IPS-NIHi11 (cell line): ENCODE measurements around the gene ACSS1.
"Not testable (repeated sequence)": the region's sequence is repeated elsewhere in the genome, so short reads cannot be mapped to it uniquely, and the experiment has no call there.

Experiments
- DNase-seq: peaks from one replicate; pipeline ENCODE4 v3.0.0; 2012; ENCODE audit warnings: mixed read lengths, low spot score

ACSS1 gene

DNA sequence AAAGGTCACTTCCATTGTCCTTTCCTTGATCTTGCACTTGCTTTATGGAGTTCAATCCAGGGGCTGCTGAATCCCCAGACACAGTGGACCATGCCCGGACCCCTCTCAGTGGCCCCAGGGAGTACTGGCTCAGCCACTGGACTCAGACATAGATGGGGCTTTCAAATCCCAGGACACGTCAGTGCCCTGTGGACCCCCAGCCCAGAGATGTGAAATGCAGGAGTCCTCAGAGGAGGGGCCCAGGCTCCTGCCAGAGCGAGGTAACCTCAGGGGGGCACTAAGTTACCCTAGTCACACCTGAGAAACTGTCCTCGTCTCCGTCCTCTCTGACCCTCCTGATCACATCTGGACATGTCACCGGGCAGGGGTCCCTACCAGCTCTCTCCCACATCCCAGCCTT, 46.7 kb downstream of the ACSS1 start:
- no peak for DNase-seq

- DNase-seq = no peak
Observed at GRCh38 chr20:25009218-25010145, 48.5 kb downstream of the ACSS1 start.

DNA sequence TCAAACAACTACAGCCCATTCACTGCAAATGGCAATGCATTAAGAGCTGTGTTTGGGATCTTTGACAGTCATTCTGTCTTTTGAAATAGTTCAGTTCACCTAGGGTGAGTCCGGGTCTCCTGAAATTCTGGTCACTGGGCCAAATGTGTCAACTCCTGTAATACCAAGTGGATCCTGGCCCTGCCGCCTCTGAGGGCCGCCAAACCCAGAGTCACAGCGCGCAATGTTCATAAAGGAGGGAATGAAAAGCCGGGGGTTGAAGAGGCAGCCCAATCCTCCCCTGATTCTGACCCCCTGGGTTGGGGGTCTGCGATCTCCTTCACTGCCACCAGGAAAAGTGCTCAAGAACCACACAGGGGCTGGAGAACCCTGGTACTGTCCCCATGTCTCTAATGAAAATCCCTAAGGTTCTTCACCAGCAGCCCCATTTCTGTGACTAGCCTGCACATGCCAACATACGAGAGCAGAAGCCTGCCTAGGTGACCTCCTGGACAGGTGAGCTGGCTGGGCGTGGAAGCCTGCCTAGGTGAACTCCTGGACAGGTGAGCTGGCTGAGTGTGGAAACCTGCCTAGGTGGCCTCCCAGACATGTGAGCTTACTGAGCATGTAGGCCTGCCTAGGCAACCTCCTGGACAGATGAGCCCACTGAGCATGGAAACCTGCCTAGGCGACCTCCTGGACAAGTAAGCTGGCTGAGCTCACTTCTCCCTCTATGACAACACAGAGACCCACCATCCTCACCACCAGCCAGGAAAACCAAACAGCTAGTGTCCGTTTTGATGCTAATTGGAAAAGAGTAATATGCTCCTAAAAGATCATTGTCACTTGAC, 49.3 kb downstream of the ACSS1 start:
- no peak for DNase-seq

GRCh38 chr20:25007491-25008305, 50.2 kb downstream of the ACSS1 start:
- no peak for DNase-seq

DNA sequence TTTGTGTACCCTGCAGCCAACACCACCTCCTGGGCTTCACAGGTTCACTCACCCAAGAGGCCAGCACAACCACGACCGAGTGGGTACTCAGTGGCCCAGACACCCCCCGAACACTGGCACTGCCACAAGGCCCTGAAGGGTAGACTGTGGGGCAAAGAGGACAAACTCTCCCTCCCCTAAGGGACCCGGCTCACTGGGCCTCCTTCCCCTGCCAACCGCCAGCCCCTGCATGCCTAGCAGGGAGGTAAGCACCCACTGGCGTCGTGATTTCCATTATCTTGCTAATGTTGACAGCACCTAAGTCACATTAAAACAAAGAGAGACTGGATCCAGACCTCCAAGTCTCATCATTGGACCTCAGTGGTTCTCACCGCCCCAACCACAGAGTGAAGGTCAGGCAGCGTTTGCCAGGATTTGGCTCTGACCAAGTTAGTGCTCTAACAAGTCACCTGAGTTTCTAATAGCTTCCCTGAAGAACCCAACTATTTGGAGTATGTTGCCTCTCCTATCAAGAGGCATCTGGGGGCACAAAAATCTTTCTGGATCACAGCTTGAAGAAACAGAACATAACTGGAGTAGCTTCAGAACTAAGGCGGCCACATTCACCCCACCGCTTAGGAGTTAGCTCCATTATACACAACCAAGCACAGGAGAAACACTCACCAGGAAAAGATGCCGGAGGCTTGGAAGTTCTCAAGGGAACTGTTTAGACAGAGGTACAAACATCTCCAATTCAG, 51.3 kb downstream of the ACSS1 start:
- no peak for DNase-seq

- no peak for DNase-seq
Observed at GRCh38 chr20:25005661-25006060, 52.3 kb downstream of the ACSS1 start.

DNA sequence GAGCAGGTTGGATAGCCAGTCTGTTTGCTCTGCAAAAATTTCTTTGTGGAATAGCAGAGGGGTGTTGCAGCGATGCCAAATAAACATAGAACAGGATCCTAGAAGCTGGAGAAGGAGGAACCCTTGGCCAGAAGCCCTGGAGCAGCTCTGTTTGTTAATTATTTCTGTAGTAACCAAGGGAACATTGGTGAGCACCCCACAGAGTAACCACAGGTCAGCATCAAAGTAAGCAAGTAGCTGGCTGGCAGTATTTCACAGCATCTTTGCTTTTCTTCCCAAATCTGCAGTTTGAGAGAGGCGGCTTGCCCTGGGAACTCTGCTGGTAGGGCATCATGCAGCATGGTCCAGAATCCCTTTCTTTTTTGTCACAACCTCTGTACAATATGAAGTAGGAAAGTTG, 52.7 kb downstream of the ACSS1 start:
- no peak for DNase-seq

GRCh38 chr20:25003002-25003401, 54.9 kb downstream of the ACSS1 start:
- no peak for DNase-seq

DNA sequence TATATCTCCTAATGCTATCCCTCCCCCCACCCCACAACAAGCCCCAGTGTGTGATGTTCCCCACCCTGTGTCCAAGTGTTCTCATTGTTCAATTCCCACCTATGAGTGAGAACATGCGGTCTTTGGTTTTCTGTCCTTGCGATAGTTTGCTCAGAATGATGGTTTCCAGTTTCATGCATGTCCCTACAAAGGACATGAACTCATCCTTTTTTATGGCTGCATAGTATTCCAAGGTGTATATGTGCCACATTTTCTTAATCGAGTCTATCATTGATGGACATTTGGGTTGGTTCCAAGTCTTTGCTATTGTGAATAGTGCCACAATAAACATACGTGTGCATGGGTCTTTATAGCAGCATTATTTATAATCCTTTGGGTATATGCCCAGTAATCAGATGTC, 56.6 kb downstream of the ACSS1 start:
- not testable (repeated sequence) for DNase-seq

DNA sequence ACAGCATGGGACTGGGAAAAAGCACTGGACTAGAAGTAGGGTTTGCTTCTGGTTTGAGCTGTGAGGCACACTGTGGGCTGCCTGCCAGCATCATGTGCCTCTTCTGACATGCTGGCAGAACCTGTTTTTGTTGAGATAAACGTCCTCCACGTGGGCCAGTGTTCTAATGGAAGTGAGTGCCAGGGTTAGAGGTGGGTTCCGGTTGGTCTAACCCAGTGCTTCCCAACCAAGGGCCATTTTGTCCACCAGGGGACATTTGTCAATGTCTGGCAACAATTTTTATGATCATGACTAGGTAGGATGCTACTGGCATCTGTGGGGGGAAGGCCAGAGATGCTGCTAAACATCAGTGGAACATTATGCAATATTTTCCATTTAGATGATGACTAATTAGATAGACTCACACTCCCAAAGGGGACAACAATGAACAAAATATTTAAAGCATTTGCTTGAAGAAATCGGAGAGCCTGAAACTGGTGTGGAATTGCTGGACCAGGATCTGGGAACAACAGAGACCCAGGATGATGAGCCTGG, 57.6 kb downstream of the ACSS1 start:
- no peak for DNase-seq

GRCh38 chr20:24999568-24999967, 58.4 kb downstream of the ACSS1 start:
- no peak for DNase-seq

GRCh38 chr20:24998631-24999445, 59.1 kb downstream of the ACSS1 start:
- DNase-seq = no peak

- DNase-seq = no peak
Observed at GRCh38 chr20:24998121-24998520, 59.8 kb downstream of the ACSS1 start.

- no peak for DNase-seq
Observed at GRCh38 chr20:24996449-24997377, 61.2 kb downstream of the ACSS1 start.

DNA sequence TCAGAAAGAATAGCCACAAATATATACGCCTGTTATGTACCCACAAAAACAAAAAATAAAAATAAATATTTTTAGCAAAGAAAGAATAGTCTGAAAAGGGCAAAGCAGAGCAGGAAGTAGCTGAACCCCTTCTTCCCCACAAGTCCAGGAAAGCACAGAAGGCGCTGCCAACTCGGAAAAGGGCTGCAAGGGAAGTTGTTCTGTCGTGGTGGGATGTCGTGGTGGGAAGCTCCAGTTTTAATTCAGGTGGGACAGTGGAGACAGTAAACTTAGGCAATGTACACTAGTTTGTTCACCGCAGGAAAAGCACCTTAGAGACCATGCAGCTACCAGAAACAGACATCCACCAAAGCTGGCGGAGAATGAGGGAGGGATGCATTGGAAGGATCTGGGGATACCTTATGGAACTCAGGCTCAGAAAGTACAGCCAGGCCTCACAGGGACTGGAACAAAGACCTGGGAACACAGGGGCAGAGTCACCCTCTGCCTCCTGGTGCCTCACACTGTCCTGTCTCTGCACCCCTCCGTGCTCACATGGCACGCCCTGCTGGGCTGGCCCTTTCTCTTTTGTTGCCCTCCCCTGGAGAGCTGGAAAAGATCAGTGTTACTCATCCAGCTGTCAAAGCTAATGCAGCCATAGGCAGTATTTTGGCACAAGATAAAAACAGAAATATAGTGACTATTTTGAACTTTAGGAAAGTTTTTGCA, 62.0 kb downstream of the ACSS1 start:
- no peak for DNase-seq

DNA sequence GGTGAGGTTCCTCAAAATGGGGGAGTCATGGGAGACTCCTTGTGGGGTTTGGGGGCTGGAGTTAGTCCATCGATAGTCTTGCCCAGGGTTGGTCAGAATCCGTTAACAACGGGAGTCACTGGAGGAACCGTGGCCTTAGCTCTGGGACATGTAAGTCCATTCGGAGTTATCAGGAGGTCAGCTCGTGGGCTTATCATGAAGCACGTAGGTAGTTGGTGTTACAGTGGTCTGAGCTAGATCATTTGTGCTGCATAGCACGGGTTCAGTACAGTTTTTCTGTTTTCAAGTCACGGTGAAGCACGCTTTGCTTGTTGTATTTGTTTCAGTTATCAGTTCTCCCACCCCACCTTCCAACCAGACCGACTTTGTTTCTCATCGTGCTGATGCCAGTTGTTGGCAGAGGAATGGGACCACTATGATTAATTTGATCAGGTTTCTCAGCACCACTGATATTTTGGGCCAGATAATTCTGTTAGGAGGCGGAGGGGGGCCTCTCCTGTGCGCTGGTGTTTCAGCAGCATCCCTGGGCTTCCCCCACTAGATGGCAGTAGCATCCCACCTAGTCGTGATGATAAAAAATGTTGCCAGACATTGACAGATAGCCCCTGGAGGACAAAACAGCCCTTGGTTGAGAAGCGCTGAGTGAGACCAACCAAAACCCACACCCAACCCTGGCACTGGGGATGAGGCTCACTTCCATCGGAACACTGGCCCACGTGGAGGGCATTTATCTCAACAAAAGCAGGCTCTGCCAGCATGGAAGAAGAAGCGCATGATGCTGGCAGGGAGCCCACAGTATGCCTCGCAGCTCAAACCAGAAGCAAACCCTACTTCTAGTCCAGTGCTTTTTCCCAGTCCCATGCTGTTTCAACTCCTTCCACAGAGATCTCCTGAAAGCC, 63.2 kb downstream of the ACSS1 start:
- DNase-seq = peak; percentile 82

DNA sequence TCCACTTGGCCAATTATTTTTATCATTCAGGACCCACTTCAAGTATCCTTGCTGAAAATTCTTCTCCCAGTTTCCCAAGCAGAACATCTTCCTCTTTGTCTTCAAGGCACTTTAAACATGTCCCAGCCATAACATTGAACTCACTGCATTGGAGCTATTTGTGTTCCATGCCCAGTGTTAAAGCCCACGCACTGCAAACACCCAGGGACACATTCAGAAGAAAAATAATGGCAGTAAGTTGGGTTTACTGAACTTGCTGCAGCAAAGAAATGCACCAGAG, 63.8 kb downstream of the ACSS1 start:
- no peak for DNase-seq
